Vagina (tissue), 2 donors: Measurements from ENCODE around the gene SNED1. TPM values are rescaled to one million over a fixed set of nuclear protein-coding genes. Genes with fewer than 3 reads are reported as not detected.

Source experiments
- DNase-seq, 2 donors: peaks; one replicate each; pipeline ENCODE4 v3.0.0-alpha.2; 2017; ENCODE audit errors: extremely low spot score in 2 of 2
- H3K27ac ChIP-seq: fragments of 200-600 bp; sonication (generic); one replicate; pipeline ENCODE4 v1.5.1; 2019
- H3K27me3 ChIP-seq: fragments of 200-600 bp; sonication (generic); one replicate; pipeline ENCODE4 v1.5.1; 2019
- H3K36me3 ChIP-seq, 2 donors: fragments of 200-600 bp; sonication (generic); one replicate each; pipeline ENCODE4 v1.5.1; 2017 to 2019
- H3K4me1 ChIP-seq: fragments of 200-600 bp; sonication (generic); one replicate; pipeline ENCODE4 v1.5.1; 2019
- H3K4me3 ChIP-seq, 2 donors: fragments of 200-600 bp; sonication (generic); 1 replicate in 1 of 2; 2 replicates in 1 of 2; pipeline ENCODE4 v1.5.1; 2016 to 2019
- H3K9me3 ChIP-seq: fragments of 200-600 bp; sonication (generic); one replicate; pipeline ENCODE4 v1.5.1; 2019
- CTCF ChIP-seq, 3 experiments: fragments of 450-650 bp in 2 of 3; fragments of 200-600 bp in 1 of 3; sonication (generic) in 1 of 3; IDR thresholded peaks; one replicate each; pipeline ENCODE4 v1.5.1; 2017 to 2019; ENCODE audit warnings: antibody characterized with exemption in 3 of 3, mild to moderate bottlenecking in 2 of 3, moderate library complexity in 2 of 3
- POLR2A ChIP-seq, 2 donors: fragments of 450-650 bp; IDR thresholded peaks; one replicate each; pipeline ENCODE4 v1.6.1; 2017; ENCODE audit warnings: antibody characterized with exemption in 2 of 2, mild to moderate bottlenecking in 2 of 2, moderate library complexity in 2 of 2
- POLR2AphosphoS5 ChIP-seq, 2 donors: sonication (generic); formaldehyde crosslinking; IDR thresholded peaks; one replicate each; pipeline ENCODE4 v1.9.0; 2017; ENCODE audit warnings: antibody characterized with exemption in 2 of 2, mild to moderate bottlenecking in 2 of 2, low read depth in 1 of 2; ENCODE audit not compliant: insufficient read depth in 1 of 2
- intact Hi-C: fragments of 100-400 bp; cut with DNase I; formaldehyde crosslinking; loops from one replicate; pipeline ENCODE4 v1.15.1; 2023
- total RNA-seq: library from RNA; depleted of rRNA; stranded (reverse); fragments of >200 nt; gene quantifications from one replicate; pipeline ENCODE4 v1.2.3, GENCODE V29; 2016

SNED1 gene
- total RNA-seq, 1 donor from 2014 or later = 55.5 TPM

- no peaks in the 10 kb centered on the region for H3K36me3 ChIP-seq
- no peak for TF ChIP-seq POLR2A (IDR thresholded peaks at IDR 0.05)
- TF ChIP-seq POLR2AphosphoS5 (IDR thresholded peaks at IDR 0.05; ENCODE audit: insufficient read depth in 1 of 2, low read depth in 1 of 2) = no peak
- TF ChIP-seq CTCF (IDR thresholded peaks at IDR 0.05) = no peak
- H3K4me1 ChIP-seq = peaks cover 73% of the 10 kb centered on the region
- H3K9me3 ChIP-seq = no peaks in the 10 kb centered on the region
- no peaks in the 10 kb centered on the region for H3K27me3 ChIP-seq
- intact Hi-C loops = loop anchor here (5.0 kb wide), 1 partner anchor 76 kb away; no protein-coding TSS in a partner anchor
- H3K27ac ChIP-seq = no peak overlapping the region
- DNase-seq = no peak
- H3K4me3 ChIP-seq = no peak overlapping the region
Observed at GRCh38 chr2:240993446-240994170, 4.8 kb upstream of the SNED1 start.

- TF ChIP-seq POLR2AphosphoS5 (IDR thresholded peaks at IDR 0.05; ENCODE audit: insufficient read depth in 1 of 2, low read depth in 1 of 2) (no peak), CTCF (IDR thresholded peaks at IDR 0.05) (no peak), POLR2A (IDR thresholded peaks at IDR 0.05) (no peak)
- no peak for DNase-seq
- Histone ChIP-seq H3K36me3 (no peaks in the 10 kb centered on the region), H3K27me3 (no peaks in the 10 kb centered on the region), H3K4me1 (peaks cover 68% of the 10 kb centered on the region), H3K9me3 (no peaks in the 10 kb centered on the region), H3K4me3 (no peak overlapping the region), H3K27ac (no peak overlapping the region)
- intact Hi-C loops = loop anchor here (5.0 kb wide), 1 partner anchor 77 kb away; no protein-coding TSS in a partner anchor
Observed at GRCh38 chr2:240994171-240994896, 4.1 kb upstream of the SNED1 start.

DNA sequence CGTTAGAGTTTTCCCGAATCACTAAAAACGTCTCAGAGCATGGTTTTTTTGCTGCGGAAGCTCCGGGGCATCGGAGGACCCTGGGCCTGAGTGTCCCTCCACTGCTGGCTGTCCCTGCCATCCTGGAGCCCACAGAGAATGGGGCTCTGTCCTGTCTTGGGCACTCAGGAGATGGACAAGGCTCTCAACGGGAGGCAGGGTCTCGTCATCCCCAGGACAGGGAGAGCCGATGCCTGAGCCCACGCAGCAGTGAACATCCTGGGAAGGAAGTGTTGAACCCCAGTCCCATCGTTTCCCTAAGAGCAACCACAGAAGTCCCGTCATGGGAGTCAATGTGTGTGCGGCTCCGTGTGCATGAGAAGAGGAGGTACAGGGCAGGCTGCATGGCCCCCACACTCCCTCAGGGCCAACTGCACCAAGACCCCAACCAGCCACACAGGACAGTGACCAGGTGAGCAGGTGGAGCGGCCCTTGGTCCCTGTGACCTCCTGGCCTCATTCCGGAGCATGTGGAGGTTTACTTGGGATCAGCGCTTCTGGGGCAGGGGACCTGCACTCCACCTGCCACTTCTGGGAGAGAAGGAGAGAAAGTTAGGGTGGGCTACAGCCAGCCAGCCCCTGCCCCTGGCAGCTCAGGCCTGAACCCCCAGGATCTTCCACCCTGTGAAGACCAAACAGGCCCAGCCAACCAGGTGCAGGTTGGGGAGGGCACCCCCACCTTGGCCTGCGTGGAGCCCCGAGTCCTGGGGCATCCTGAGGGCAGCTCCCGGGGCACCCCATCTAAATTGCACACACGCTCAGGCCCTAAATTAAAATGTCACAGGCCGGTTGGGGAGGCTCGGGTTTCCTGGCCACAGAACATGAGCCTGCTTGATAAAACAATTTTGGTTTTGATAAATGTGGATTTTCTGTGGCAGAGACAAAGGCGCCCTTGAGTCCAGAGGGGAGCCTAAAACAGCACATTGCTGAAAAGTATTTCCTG, 3.1 kb upstream of the SNED1 start:
- Histone ChIP-seq H3K27ac (no peak overlapping the region), H3K9me3 (no peaks in the 10 kb centered on the region), H3K4me1 (peaks cover 71% of the 10 kb centered on the region), H3K27me3 (no peaks in the 10 kb centered on the region), H3K4me3 (no peak overlapping the region), H3K36me3 (no peaks in the 10 kb centered on the region)
- no peak for TF ChIP-seq POLR2AphosphoS5 (IDR thresholded peaks at IDR 0.05; ENCODE audit: insufficient read depth in 1 of 2, low read depth in 1 of 2)
- TF ChIP-seq POLR2A (IDR thresholded peaks at IDR 0.05) = no peak
- no peak for TF ChIP-seq CTCF (IDR thresholded peaks at IDR 0.05)
- DNase-seq = no peak
- intact Hi-C loops = no loop called here

GRCh38 chr2:240996161-240996833, 2.1 kb upstream of the SNED1 start:
- peaks cover 74% of the 10 kb centered on the region for H3K4me1 ChIP-seq
- H3K27me3 ChIP-seq = no peaks in the 10 kb centered on the region
- TF ChIP-seq CTCF (IDR thresholded peaks at IDR 0.05) = no peak
- H3K36me3 ChIP-seq = no peaks in the 10 kb centered on the region
- H3K27ac ChIP-seq = peak overlapping the region; percentile 79
- no peaks in the 10 kb centered on the region for H3K9me3 ChIP-seq
- no peak overlapping the region for H3K4me3 ChIP-seq
- intact Hi-C loops = no loop called here
- DNase-seq = no peak
